ENCODE data around the gene DNAAF5.
"Not testable (repeated sequence)": the region's sequence is repeated elsewhere in the genome, so short reads cannot be mapped to it uniquely, and the experiment has no call there.

The DNAAF5 gene

DNA sequence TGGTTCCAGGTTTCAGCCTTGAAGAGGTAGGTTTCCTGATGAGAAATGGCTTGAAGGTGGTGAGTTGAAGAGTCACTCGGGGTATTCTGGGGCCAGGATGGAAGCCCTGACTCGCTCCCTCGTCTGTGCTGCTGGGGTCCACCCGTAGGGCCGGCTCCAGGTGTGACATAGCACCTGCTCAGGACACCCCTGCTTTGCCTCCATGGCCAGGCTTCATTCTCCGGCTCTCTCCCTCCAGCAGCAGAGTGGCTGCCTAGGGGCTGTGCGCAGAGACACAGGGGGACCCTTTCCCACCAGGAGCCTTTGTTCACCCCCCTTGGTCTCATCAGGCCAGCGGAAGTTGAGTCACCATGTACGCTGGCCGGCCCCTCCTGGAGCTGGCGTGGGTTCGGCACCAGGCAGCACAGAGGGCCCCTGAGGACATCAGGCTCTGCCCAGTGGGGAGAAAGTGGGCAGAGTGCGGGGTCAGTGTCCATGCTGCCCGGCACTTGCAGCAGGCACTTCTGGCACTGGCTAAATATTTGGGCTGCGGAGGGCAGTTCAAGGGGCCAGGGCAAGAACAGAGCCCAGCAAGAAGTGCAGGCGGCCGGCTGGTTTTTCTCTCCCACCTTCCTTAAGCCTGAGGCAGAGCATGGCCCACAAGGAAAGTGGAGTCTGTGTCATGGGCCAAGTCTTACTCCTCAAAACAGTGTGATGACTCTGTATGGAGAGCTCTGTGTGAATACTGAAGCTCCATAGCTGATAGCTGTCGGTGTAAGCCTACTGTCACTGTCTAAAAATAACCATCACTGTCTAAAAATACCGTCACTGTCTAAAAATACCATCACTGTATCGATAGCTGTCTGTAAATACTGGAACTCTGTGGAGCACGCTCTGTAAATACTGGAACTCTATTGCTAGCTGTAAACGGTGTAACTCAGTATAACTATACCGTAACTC lies 4.3 kb downstream of the DNAAF5 start:
- no peak for DNase-seq (ENCODE audit: low read depth)

DNA sequence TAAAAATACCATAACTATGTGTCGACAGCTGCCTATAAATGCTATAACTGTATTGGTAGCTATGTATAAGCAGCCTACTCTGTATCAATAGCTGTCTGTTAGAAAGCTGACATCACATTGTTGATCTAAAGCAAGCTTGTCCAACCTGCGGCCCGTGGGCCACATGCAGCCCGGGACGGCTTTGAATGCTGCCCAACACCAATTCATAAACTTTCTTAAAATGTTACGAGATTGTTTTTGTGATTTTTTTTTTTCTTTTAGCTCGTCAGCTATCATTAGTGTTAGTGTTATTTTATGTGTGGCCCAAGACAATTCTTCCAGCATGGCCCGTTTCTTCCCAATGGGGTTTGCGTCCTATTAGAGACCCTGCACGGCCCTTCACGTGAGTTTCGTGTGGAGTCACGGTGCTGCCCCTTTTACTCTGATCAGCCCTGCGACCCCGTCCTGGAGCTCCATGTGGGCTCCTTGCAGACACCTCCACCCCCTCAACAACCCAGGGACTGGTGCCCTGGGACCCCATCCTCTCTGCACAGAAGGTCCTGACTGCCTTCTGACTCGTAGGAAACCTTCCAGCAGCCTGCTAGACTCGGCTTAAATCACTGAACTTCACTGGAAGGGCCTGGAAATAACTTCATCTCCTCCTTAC lies 5.1 kb downstream of the DNAAF5 start:
- no peak for DNase-seq (ENCODE audit: low read depth)

- DNase-seq (ENCODE audit: low read depth) = no peak
Measured at GRCh38 chr7:732094-732541, 5.6 kb downstream of the DNAAF5 start.

DNA sequence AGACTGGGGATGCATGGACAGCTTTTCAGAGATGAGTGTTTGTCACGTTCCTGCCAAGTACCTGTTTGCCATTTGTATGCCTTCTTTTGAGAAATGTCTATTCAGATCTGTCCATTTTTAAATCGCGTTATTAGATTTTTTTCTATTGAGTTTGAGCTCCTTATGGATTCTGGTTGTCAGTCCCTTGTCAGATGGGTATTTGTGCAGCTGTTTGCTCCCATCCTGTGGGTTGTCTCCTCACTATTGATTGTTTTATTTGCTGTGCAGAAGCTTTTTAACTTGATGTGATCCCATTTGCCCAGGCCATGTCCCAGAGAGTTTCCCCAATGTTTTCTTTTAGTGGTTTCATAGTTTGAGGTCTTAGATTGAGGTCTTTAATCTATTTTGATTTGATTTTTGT lies 6.1 kb downstream of the DNAAF5 start:
- DNase-seq (ENCODE audit: low read depth) = no peak

GRCh38 chr7:734214-734613 lies 7.7 kb downstream of the DNAAF5 start:
- no peak for DNase-seq (ENCODE audit: low read depth)

GRCh38 chr7:734808-735207 lies 8.3 kb downstream of the DNAAF5 start:
- no peak for DNase-seq (ENCODE audit: low read depth)

DNA sequence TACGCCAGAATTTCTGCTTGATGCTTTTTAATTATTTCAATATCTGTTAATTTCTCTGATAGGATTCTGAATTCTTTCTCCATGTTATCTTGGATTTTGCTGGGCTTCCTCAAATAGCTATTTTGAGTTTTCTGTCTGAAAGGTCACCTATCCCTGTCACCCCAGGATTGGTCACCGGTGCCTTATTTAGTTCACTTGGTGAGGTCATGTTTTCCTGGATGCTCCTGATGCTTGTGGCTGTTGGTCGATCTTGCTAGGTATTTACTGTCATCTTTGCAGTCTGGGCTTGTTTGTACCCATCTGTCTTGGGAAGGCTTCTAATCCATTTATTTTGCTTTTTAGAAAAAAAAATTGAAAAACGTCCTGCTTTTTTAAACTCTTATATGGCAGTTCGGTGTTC lies 11.7 kb downstream of the DNAAF5 start:
- DNase-seq (ENCODE audit: low read depth) = no peak

GRCh38 chr7:738723-739454 lies 12.4 kb downstream of the DNAAF5 start:
- DNase-seq (ENCODE audit: low read depth) = no peak

GRCh38 chr7:739455-739982 lies 13.0 kb downstream of the DNAAF5 start:
- no peak for DNase-seq (ENCODE audit: low read depth)

- no peak for DNase-seq (ENCODE audit: low read depth)
Measured at GRCh38 chr7:739983-740942, 13.8 kb downstream of the DNAAF5 start.

DNA sequence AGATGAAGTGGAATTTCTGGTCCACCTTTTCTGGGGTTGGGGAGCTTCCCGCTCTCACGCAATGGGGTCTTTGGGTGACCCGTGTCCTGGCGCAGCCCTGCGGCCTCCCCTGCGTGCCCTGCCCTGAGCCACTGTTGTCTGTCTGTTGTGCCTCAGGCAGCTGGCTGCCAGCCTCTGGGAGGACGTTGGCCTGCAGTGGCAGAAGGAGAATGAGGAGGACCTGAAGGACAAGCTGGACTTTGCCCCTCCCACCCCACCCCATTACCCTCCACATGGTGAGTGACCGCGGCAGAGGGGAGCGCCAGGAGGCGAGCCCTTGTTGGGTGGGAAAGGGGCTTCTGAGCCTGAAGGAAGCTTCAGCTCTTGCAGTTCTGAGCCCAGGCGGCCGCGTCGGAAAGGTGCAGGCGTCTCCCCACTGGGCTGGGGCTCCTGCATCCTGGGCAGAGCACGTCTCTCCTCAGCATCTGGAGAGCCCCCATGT lies 14.7 kb downstream of the DNAAF5 start:
- DNase-seq (ENCODE audit: low read depth) = no peak

- DNase-seq (ENCODE audit: low read depth) = no peak
Measured at GRCh38 chr7:741850-742249, 15.4 kb downstream of the DNAAF5 start.

DNA sequence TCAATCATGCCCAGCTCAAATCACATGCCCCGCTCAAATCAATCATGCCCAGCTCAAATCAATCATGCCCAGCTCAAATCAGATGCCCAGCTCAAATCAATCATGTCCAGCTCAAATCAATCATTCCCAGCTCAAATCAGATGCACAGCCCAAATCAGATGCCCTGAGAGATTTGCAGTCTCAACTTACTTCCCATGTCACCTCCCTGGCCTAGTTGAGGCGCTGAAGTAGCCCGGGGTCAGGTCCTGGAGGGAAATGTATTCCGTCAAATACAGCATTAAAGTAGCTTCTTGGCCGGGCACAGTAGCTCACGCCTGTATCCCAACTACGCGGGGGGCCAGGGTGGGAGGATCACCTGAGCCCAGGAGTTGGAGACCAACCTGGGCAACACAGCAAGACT lies 16.3 kb downstream of the DNAAF5 start:
- DNase-seq (ENCODE audit: low read depth) = no peak

GRCh38 chr7:743341-744127 lies 17.0 kb downstream of the DNAAF5 start:
- not testable (repeated sequence) for DNase-seq (ENCODE audit: low read depth)

GRCh38 chr7:744128-744520 lies 17.6 kb downstream of the DNAAF5 start:
- DNase-seq (ENCODE audit: low read depth) = not testable (repeated sequence)

- DNase-seq (ENCODE audit: low read depth) = no peak
Measured at GRCh38 chr7:744854-745430, 18.4 kb downstream of the DNAAF5 start.

GRCh38 chr7:745431-746154 lies 19.1 kb downstream of the DNAAF5 start:
- DNase-seq (ENCODE audit: low read depth) = no peak

GRCh38 chr7:746155-747061 lies 19.9 kb downstream of the DNAAF5 start:
- DNase-seq (ENCODE audit: low read depth) = no peak
